ENCODE measurements around the gene DLX1.

Gene DLX1

GRCh38 chr2:172095146-172095904, 10.0 kb downstream of the DLX1 start:
- Mint-ChIP-seq H3K4me1 (peaks cover 20 to 45% of the 10 kb centered on the region in 2 donors), H3K27me3 (peaks cover 55 to 79% of the 10 kb centered on the region in 2 donors), H3K27ac (peak overlapping the region; percentile 81), H3K9me3 (peaks cover 0 to 4% of the 10 kb centered on the region in 2 donors), H3K36me3 (peaks cover 0 to 9% of the 10 kb centered on the region in 2 donors), H3K4me3 (peak overlapping the region; percentile 79 to 80)
- ATAC-seq (replicated peaks): peak; percentile 38 to 67
- no peak for DNase-seq

GRCh38 chr2:172095905-172096625, 10.8 kb downstream of the DLX1 start:
- peak overlapping the region; percentile 79 to 80 for H3K4me3 Mint-ChIP-seq

GRCh38 chr2:172096626-172097547, 11.6 kb downstream of the DLX1 start:
- H3K9me3 Mint-ChIP-seq: peaks cover 0 to 4% of the 10 kb centered on the region in 2 donors
- H3K4me3 Mint-ChIP-seq: peak overlapping the region; percentile 76 to 77
- H3K27ac Mint-ChIP-seq: peak overlapping the region; percentile 92
- peaks cover 0 to 13% of the 10 kb centered on the region in 2 donors for H3K36me3 Mint-ChIP-seq
- H3K4me1 Mint-ChIP-seq: peaks cover 31 to 61% of the 10 kb centered on the region in 2 donors
- no peak for ATAC-seq (replicated peaks)
- DNase-seq: no peak
- peaks cover 57 to 84% of the 10 kb centered on the region in 2 donors for H3K27me3 Mint-ChIP-seq

More at GRCh38 chr2:172095905-172096625, 10.8 kb downstream of the DLX1 start:
- peaks cover 0 to 9% of the 10 kb centered on the region in 2 donors for H3K36me3 Mint-ChIP-seq
- H3K4me1 Mint-ChIP-seq: peaks cover 24 to 52% of the 10 kb centered on the region in 2 donors
- ATAC-seq (replicated peaks): no peak
- H3K9me3 Mint-ChIP-seq: peaks cover 0 to 4% of the 10 kb centered on the region in 2 donors
- H3K27me3 Mint-ChIP-seq: peaks cover 54 to 80% of the 10 kb centered on the region in 2 donors
- no peak for DNase-seq
- H3K27ac Mint-ChIP-seq: no peak overlapping the region

GRCh38 chr2:172097557-172098131, 12.3 kb downstream of the DLX1 start:
- DNase-seq: no peak
- Mint-ChIP-seq H3K4me3 (peak overlapping the region; percentile 76 to 77), H3K27ac (peak overlapping the region; percentile 37), H3K9me3 (peaks cover 0 to 4% of the 10 kb centered on the region in 2 donors), H3K4me1 (peaks cover 36 to 68% of the 10 kb centered on the region in 2 donors), H3K36me3 (peaks cover 0 to 13% of the 10 kb centered on the region in 2 donors), H3K27me3 (peaks cover 55 to 84% of the 10 kb centered on the region in 2 donors)
- ATAC-seq (replicated peaks): no peak

DNA sequence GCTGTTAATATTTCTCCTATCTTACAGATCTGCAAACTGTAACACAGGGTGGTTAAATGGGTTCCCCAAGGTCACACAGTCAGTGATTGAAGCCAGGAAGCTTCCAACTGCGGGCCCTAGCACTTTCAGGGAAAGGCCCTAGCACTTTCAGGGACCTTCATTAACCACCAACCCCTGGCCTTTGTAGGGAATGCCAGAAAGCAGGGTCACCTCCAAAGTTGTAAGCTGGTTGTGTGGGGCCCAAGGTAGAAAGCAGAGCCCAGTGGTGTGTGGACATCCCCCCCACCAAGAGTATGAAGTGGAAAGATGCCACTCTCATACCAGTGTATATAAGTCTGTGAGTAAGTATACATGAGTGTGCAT, 13.0 kb downstream of the DLX1 start:
- Mint-ChIP-seq H3K9me3 (peaks cover 0 to 4% of the 10 kb centered on the region in 2 donors), H3K4me3 (peak overlapping the region; percentile 20 to 75), H3K27ac (peak overlapping the region; percentile 56), H3K36me3 (peaks cover 0 to 11% of the 10 kb centered on the region in 2 donors), H3K4me1 (peaks cover 37 to 70% of the 10 kb centered on the region in 2 donors), H3K27me3 (peaks cover 52 to 83% of the 10 kb centered on the region in 2 donors)
- no peak for DNase-seq
- ATAC-seq (replicated peaks): no peak

GRCh38 chr2:172098650-172099471, 13.6 kb downstream of the DLX1 start:
- Mint-ChIP-seq H3K4me1 (peaks cover 39 to 73% of the 10 kb centered on the region in 2 donors), H3K36me3 (peaks cover 0 to 9% of the 10 kb centered on the region in 2 donors), H3K9me3 (peaks cover 0 to 4% of the 10 kb centered on the region in 2 donors), H3K4me3 (peak overlapping the region; percentile 20 to 75), H3K27me3 (peaks cover 54 to 81% of the 10 kb centered on the region in 2 donors), H3K27ac (peak overlapping the region; percentile 56)
- DNase-seq: no peak
- ATAC-seq (replicated peaks): no peak

- Mint-ChIP-seq H3K9me3 (peaks cover 0 to 4% of the 10 kb centered on the region in 2 donors), H3K4me1 (peaks cover 42 to 75% of the 10 kb centered on the region in 2 donors), H3K4me3 (peak overlapping the region in 1 of 2 donors; percentile 60), H3K27ac (peak overlapping the region; percentile 71), H3K27me3 (peaks cover 61 to 81% of the 10 kb centered on the region in 2 donors), H3K36me3 (peaks cover 0 to 9% of the 10 kb centered on the region in 2 donors)
- ATAC-seq (replicated peaks): no peak
- DNase-seq: no peak
Measured at GRCh38 chr2:172099472-172100079, 14.3 kb downstream of the DLX1 start.

GRCh38 chr2:172100080-172100934, 15.0 kb downstream of the DLX1 start:
- peaks cover 0 to 7% of the 10 kb centered on the region in 2 donors for H3K9me3 Mint-ChIP-seq
- H3K27me3 Mint-ChIP-seq: peaks cover 62 to 83% of the 10 kb centered on the region in 2 donors
- DNase-seq: no peak
- no peak for ATAC-seq (replicated peaks)
- peaks cover 41 to 71% of the 10 kb centered on the region in 2 donors for H3K4me1 Mint-ChIP-seq
- peak overlapping the region; percentile 1 to 60 for H3K4me3 Mint-ChIP-seq
- peaks cover 0 to 9% of the 10 kb centered on the region in 2 donors for H3K36me3 Mint-ChIP-seq
- peak overlapping the region; percentile 71 for H3K27ac Mint-ChIP-seq

DNA sequence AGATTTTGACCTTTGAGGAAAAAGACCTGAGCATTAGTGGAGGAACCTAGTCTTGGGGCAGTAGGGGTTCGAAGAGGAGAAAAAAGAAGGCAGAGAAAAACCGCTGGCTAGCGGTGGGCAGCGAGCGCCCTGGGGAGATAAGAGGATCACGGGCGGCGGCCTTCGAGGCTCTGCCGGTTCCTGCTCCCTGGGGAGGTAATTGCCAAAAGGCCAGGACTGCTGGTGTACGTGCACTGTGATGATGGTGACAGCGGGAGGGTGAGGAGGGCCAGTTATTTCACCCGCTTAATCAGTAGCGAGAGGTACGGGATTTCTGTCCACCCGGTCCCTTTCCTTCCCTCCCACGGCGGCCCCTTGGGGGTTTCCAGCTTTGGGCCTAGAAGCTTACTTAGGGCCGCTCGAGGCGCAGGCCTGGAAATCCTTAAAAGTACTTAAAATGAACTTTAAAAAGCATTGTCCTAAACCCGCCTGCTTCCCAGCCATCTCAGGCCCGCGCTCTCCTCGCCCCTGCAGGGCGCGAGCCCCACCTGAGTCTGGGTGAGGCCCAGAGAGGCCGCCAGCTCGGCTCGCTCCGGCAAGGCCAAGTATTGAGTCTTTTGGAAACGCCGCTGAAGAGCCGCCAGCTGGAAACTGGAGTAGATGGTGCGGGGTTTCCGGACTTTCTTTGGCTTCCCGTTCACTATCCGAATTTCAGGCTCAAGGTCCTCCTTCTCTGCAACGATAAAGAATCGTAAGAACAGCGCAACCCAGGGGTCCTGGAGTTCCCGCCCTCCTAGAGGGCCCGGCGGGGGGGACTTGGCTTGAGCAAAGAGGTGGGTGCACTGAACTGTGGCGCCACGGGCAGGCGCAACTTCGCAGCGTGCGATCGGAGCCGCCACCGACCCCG, 15.9 kb downstream of the DLX1 start:
- no peak for DNase-seq
- peaks cover 60 to 83% of the 10 kb centered on the region in 2 donors for H3K27me3 Mint-ChIP-seq
- H3K27ac Mint-ChIP-seq: peak overlapping the region; percentile 68
- no peak for ATAC-seq (replicated peaks)
- peaks cover 0 to 9% of the 10 kb centered on the region in 2 donors for H3K36me3 Mint-ChIP-seq
- peaks cover 0 to 7% of the 10 kb centered on the region in 2 donors for H3K9me3 Mint-ChIP-seq
- peak overlapping the region; percentile 77 to 86 for H3K4me3 Mint-ChIP-seq
- peaks cover 35 to 62% of the 10 kb centered on the region in 2 donors for H3K4me1 Mint-ChIP-seq

DNA sequence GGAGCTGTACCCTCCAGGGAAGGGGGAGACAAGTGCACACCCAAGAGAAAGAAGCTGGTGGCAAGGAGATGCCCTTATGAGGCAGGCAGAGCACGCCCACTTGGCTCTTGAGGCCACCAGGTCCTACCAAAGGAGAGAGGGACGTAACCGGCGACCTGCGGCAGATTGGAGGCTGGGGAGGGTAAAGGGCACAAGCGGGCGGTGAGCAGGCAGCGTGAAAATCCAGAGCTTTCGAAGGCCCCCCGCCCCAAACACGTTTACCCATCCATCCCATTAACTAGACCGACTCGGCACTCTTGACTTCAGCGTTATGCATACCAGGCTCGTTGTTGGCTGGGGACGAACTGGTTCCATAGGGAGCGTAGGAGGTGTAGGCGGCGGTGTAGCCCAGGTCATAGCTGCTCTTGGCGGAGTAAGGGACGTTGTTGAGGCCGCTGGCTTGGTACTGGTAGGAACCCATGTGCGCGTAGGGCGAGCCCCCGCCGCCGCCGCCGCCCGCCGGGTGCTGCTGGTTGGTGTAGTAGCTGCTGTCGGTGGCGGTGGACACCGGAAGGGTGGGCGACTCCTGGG, 16.6 kb downstream of the DLX1 start:
- Mint-ChIP-seq H3K36me3 (peaks cover 0 to 9% of the 10 kb centered on the region in 2 donors), H3K27ac (peak overlapping the region; percentile 68), H3K4me3 (peak overlapping the region; percentile 77 to 86), H3K27me3 (peaks cover 53 to 83% of the 10 kb centered on the region in 2 donors), H3K4me1 (peaks cover 32 to 55% of the 10 kb centered on the region in 2 donors), H3K9me3 (peaks cover 0 to 7% of the 10 kb centered on the region in 2 donors)
- ATAC-seq (replicated peaks) (peak; percentile 10 to 16), DNase-seq (no peak)

Measured in stimulated activated naive B cell treated with anti-CD40 and anti-IgM and Interleukin-4, amounts not matched to agents 10 μg/mL and 1 μg/mL and 100 μg/mL, for 72 hours (primary cell).